ENCODE results near the gene TOX2. TPM values are rescaled to one million over a fixed set of nuclear protein-coding genes. Genes with fewer than 3 reads are reported as not detected.

The TOX2 gene
- polyA plus RNA-seq, 3 donors: 0.39 to 0.56 (median 0.47) TPM

DNA sequence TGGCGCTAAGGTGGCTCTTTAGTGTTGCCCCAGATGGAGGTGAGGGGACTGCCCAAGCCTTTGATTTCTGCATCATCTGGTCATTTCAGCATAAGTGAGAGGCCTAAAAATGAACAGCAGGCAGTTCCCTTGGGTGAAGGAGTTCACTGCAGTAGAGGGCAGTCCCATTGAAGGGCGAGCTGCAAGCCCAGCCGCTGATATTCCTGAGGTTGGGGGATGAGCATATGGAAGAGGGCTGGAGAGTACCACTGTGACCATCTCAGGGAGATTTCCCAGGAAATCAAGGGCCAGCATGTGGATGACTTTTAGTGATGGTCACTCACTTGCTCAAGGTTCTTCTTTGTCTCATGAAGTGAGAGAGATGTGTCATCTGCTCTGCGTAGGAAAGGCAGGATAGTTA, 9.3 kb downstream of the TOX2 start:
- H3K9me3 Mint-ChIP-seq: peaks cover 0 to 6% (median 0%) of the 10 kb centered on the region in 7 donors
- no peak overlapping the region for H3K27ac Mint-ChIP-seq
- H3K27me3 ChIP-seq (ENCODE audit: control insufficient read depth in 2 of 2, insufficient read depth in 2 of 2, low read length in 2 of 2): peaks cover 5 to 53% of the 10 kb centered on the region in 2 donors
- peak overlapping the region in 1 of 2 donors; percentile 26 for H3K4me3 Mint-ChIP-seq
- no peaks in the 10 kb centered on the region for H3K36me3 ChIP-seq (replicated peaks in 1 of 2; ENCODE audit: control insufficient read depth in 1 of 2, insufficient read depth in 2 of 2, low read length in 2 of 2)
- no peaks in the 10 kb centered on the region for H3K79me2 ChIP-seq (ENCODE audit: insufficient read depth, low read length)
- no peaks in the 10 kb centered on the region for H3K36me3 Mint-ChIP-seq
- no peak overlapping the region for H2AFZ ChIP-seq (ENCODE audit: insufficient read depth, low read depth, low read length, poor library complexity, severe bottlenecking)
- H3K9me3 ChIP-seq (replicated peaks in 1 of 2; ENCODE audit: control insufficient read depth in 1 of 2, insufficient read depth in 1 of 2, low read length in 2 of 2): no peaks in the 10 kb centered on the region
- H3K4me2 ChIP-seq (replicated peaks; ENCODE audit: extremely low read depth, low read length, poor library complexity, severe bottlenecking): no peak overlapping the region
- H4K20me1 ChIP-seq (ENCODE audit: insufficient read depth, low read length): no peaks in the 10 kb centered on the region
- no peak for TF ChIP-seq CTCF (IDR thresholded peaks at IDR 0.05)
- DNase-seq: no peak
- peaks cover 17% of the 10 kb centered on the region for H3K4me1 Mint-ChIP-seq
- no peak overlapping the region for H3K27ac ChIP-seq (ENCODE audit: low read depth in 1 of 2, low read length in 2 of 2)
- no peaks in the 10 kb centered on the region for H3K4me1 ChIP-seq (ENCODE audit: control insufficient read depth in 1 of 2, insufficient read depth in 2 of 2, low read length in 2 of 2)
- H3K27me3 Mint-ChIP-seq (ENCODE audit: low read depth in 3 of 3): peaks cover 50 to 64% (median 53%) of the 10 kb centered on the region in 3 donors
- intact Hi-C loops (cut with micrococcal nuclease): no loop called here
- WGBS (ENCODE audit: insufficient coverage): 98% methylated on average over 4 of the region's 4 CpGs
- H3K4me3 ChIP-seq (replicated peaks in 1 of 3; ENCODE audit: low read depth in 2 of 3, low read length in 3 of 3): no peak overlapping the region
- no peak overlapping the region for H3K9ac ChIP-seq (ENCODE audit: insufficient read depth, low read length, poor library complexity, severe bottlenecking)

DNA sequence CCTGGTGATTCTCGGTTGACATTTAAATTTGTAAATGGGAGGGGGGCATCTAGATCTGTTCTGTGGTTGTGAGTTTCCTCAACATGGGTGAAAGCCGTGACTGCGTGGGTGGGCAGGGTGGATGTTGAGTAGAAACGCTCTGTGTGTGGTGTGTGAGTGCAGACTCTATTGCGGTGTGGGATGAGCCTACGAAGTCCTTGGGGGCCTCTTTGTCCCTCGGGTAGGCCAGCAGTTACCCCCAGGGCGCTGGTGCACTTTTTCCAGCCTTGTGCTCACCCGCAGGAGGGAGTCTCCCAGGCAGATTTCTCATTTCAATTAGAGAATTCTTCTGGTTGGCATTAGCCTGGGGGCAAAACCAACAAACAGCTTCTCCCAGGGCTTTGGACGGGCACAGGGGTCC, 10.6 kb downstream of the TOX2 start:
- Mint-ChIP-seq H3K4me1 (peaks cover 17% of the 10 kb centered on the region), H3K4me3 (peak overlapping the region in 1 of 2 donors; percentile 7), H3K9me3 (peaks cover 0 to 3% (median 1%) of the 10 kb centered on the region in 7 donors), H3K36me3 (no peaks in the 10 kb centered on the region), H3K27me3 (ENCODE audit: low read depth in 3 of 3) (peaks cover 44 to 62% (median 46%) of the 10 kb centered on the region in 3 donors), H3K27ac (no peak overlapping the region)
- no peak for DNase-seq
- Histone ChIP-seq H3K27me3 (ENCODE audit: control insufficient read depth in 2 of 2, insufficient read depth in 2 of 2, low read length in 2 of 2) (peaks cover 5 to 41% of the 10 kb centered on the region in 2 donors), H3K79me2 (ENCODE audit: insufficient read depth, low read length) (no peaks in the 10 kb centered on the region), H4K20me1 (ENCODE audit: insufficient read depth, low read length) (no peaks in the 10 kb centered on the region), H3K27ac (ENCODE audit: low read depth in 1 of 2, low read length in 2 of 2) (no peak overlapping the region), H3K4me1 (ENCODE audit: control insufficient read depth in 1 of 2, insufficient read depth in 2 of 2, low read length in 2 of 2) (no peaks in the 10 kb centered on the region), H3K9me3 (replicated peaks in 1 of 2; ENCODE audit: control insufficient read depth in 1 of 2, insufficient read depth in 1 of 2, low read length in 2 of 2) (no peaks in the 10 kb centered on the region), H2AFZ (ENCODE audit: insufficient read depth, low read depth, low read length, poor library complexity, severe bottlenecking) (no peak overlapping the region), H3K4me3 (replicated peaks in 1 of 3; ENCODE audit: low read depth in 2 of 3, low read length in 3 of 3) (no peak overlapping the region), H3K36me3 (replicated peaks in 1 of 2; ENCODE audit: control insufficient read depth in 1 of 2, insufficient read depth in 2 of 2, low read length in 2 of 2) (no peaks in the 10 kb centered on the region), H3K4me2 (replicated peaks; ENCODE audit: extremely low read depth, low read length, poor library complexity, severe bottlenecking) (no peak overlapping the region), H3K9ac (ENCODE audit: insufficient read depth, low read length, poor library complexity, severe bottlenecking) (no peak overlapping the region)
- WGBS (ENCODE audit: insufficient coverage): 81% methylated on average over 9 of the region's 10 CpGs
- no peak for TF ChIP-seq CTCF (IDR thresholded peaks at IDR 0.05)
- intact Hi-C loops (cut with micrococcal nuclease): loop anchor here in 1 of 2 donors (5.0 kb wide), 1 partner anchor 42 kb away; no protein-coding TSS in a partner anchor
